ENCODE data around the gene SCYGR1. TPM values are rescaled to one million over a fixed set of nuclear protein-coding genes. Genes with fewer than 3 reads are reported as not detected.

Gene SCYGR1
- total RNA-seq, 4 donors from 2014 or later = not detected

DNA sequence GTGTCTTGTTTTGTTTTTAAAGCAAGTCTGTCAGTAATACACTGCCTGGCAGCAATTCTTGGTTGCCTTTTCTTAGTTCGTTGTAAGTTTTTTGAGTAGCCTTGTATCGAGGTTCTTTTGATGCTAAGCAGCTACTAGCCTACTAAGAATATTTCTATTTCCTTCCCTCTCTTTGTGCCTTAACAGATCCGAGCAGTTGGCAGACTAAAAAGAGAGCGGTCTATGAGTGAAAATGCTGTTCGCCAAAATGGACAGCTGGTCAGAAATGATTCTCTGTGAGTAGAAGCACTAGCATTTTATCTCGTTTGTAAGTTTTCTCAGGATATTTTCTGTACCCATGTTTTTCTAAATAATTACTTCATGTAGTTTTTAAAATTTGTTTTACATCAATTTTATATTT lies 47.6 kb downstream of the SCYGR1 start:
- H3K36me3 ChIP-seq = peaks cover 0 to 12% of the 10 kb centered on the region in 2 donors
- H3K4me1 ChIP-seq = no peaks in the 10 kb centered on the region
- DNase-seq = no peak
- WGBS, 2 donors = 78 to 80% methylated on average over 6 of the region's 6 CpGs
- H3K27me3 ChIP-seq = no peaks in the 10 kb centered on the region
- no peaks in the 10 kb centered on the region for H3K9me3 ChIP-seq
- TF ChIP-seq, protein P1, sequence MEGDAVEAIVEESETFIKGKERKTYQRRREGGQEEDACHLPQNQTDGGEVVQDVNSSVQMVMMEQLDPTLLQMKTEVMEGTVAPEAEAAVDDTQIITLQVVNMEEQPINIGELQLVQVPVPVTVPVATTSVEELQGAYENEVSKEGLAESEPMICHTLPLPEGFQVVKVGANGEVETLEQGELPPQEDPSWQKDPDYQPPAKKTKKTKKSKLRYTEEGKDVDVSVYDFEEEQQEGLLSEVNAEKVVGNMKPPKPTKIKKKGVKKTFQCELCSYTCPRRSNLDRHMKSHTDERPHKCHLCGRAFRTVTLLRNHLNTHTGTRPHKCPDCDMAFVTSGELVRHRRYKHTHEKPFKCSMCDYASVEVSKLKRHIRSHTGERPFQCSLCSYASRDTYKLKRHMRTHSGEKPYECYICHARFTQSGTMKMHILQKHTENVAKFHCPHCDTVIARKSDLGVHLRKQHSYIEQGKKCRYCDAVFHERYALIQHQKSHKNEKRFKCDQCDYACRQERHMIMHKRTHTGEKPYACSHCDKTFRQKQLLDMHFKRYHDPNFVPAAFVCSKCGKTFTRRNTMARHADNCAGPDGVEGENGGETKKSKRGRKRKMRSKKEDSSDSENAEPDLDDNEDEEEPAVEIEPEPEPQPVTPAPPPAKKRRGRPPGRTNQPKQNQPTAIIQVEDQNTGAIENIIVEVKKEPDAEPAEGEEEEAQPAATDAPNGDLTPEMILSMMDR (IDR thresholded peaks at IDR 0.05) = no peak
- no peak for TF ChIP-seq POLR2A (IDR thresholded peaks at IDR 0.05)
- no peak overlapping the region for H3K4me3 ChIP-seq (replicated peaks in 1 of 3)
- H3K27ac ChIP-seq = no peak overlapping the region
- intact Hi-C loops (cut with DNase I) = no loop called here

DNA sequence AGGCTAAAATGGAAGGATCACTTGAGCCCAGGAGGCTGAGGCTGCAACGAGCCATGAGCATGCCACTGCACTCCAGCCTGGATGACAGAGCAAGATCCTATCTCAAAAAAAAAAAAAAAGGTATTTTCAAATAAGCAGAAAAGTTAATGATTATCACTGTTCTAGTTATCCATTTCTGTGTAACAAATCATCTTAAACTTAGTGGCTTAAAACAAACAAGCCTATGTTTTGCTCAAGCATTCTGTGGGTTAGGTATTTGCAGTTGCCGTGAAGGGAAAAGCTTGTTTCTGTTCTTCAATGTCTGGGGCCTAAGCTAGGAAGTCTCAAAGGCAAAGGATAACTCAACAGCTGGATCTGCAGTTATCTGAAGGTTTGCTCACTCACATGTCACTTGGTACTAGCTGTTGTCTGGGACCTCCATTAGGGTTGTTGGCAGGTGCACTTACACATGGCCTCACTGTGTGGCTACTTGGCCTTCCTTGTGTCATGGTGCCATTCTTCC lies 48.6 kb downstream of the SCYGR1 start:
- Histone ChIP-seq H3K9me3 (no peaks in the 10 kb centered on the region), H3K27me3 (no peaks in the 10 kb centered on the region), H3K36me3 (peaks cover 0 to 12% of the 10 kb centered on the region in 2 donors), H3K4me1 (no peaks in the 10 kb centered on the region), H3K27ac (no peak overlapping the region), H3K4me3 (replicated peaks in 1 of 3) (no peak overlapping the region)
- 96 to 98% methylated on average over 2 of the region's 2 CpGs for WGBS, 2 donors
- TF ChIP-seq POLR2A (IDR thresholded peaks at IDR 0.05) = no peak
- TF ChIP-seq, protein P1 (IDR thresholded peaks at IDR 0.05) = no peak
- DNase-seq = no peak
- intact Hi-C loops (cut with DNase I) = no loop called here

Other genes starting within 250 kb of the SCYGR1 start
- 10 to 100 TPM; 16.5 to 41.7 (median 34.2) TPM for gene COL4A4, start 223.7 kb downstream of the SCYGR1 start, total RNA-seq
- 10 to 100 TPM; 59.7 to 86.5 (median 66.9) TPM for gene COL4A3, start 223.3 kb downstream of the SCYGR1 start, total RNA-seq
- 100 to 1,000 TPM in 2 of 4 donors, 10 to 100 TPM in 2; 78.3 to 134 (median 99.7) TPM for gene MFF, start 62.7 kb downstream of the SCYGR1 start, total RNA-seq
- gene TM4SF20, start 8.6 kb downstream of the SCYGR1 start, total RNA-seq = not detected
- 10 to 100 TPM; 50.0 to 69.2 (median 58.9) TPM for gene AGFG1, start 84.2 kb upstream of the SCYGR1 start, total RNA-seq
- gene SCYGR2, start 210.9 kb upstream of the SCYGR1 start, total RNA-seq = not detected
- not detected for gene SCYGR3, start 226.9 kb upstream of the SCYGR1 start, total RNA-seq
- gene SCYGR4, start 229.5 kb upstream of the SCYGR1 start, total RNA-seq = not detected

Measured in thyroid gland (tissue), 4 donors.